H54 (cell line): ENCODE results near the gene OR14A16.

Experiments
- DNase-seq: peaks from one replicate; pipeline ENCODE4 v3.0.0; 2011; ENCODE audit warnings: low spot score, mixed read lengths; ENCODE audit not compliant: insufficient read length
- FAIRE-seq: peaks from 3 replicates; lab custom pipeline; 2011; peaks lifted over from hg19 to GRCh38; lab: Jason Lieb, UNC
- POLR2A ChIP-seq: IDR thresholded peaks from 2 replicates; pipeline ENCODE4 v1.6.1; 2011; ENCODE audit warnings: low read depth, mild to moderate bottlenecking, low read length

OR14A16 gene, protein sequence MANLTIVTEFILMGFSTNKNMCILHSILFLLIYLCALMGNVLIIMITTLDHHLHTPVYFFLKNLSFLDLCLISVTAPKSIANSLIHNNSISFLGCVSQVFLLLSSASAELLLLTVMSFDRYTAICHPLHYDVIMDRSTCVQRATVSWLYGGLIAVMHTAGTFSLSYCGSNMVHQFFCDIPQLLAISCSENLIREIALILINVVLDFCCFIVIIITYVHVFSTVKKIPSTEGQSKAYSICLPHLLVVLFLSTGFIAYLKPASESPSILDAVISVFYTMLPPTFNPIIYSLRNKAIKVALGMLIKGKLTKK

DNA sequence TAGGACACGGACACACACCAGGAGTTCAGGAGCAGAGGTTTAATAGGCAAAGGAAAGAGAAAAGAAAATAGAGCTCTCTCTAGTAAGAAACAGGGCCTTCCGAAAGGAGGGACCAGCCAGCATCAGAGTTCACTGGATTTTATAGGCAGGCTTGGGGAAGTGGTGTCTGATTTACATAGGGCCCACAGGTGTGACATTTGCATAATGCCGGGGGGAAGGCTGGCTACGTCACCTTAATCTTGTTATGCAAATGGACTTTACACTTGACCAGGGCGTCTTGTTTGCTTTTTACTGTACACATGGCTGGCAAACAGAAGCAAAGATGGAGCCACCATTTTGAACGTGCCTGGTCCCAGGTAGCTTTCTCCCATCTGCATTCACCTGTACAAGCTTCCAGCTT is at the start of gene OR14A16:
TSS of gene OR14A16 (minus strand) at position 97 of the 400 bp plus-strand sequence. CDS start 8,390 bp downstream, outside the sequence.
- TF ChIP-seq POLR2A: no peak
- FAIRE-seq (no peak), DNase-seq (no peak)

DNA sequence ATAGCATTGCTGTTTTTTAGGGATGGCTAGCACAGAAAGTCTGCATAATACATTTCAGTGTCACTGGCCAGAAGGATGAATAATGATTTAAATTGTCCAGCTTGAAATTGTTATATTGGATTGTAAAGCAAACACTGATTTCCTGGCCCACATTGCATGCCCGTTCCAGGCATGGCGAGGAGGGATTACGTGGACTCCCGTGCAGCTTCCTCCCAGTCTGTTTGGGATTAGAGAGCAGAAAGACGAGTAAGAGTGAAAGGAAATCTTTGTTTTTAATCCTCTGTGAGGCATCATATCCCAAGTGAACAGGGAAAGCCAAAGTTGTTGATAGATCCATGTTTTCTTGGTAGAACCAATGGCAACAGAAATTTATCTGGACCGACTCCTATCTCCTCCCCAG is 41.5 kb upstream of the OR14A16 start:
- no peak for DNase-seq
- FAIRE-seq: no peak
- no peak for TF ChIP-seq POLR2A

DNA sequence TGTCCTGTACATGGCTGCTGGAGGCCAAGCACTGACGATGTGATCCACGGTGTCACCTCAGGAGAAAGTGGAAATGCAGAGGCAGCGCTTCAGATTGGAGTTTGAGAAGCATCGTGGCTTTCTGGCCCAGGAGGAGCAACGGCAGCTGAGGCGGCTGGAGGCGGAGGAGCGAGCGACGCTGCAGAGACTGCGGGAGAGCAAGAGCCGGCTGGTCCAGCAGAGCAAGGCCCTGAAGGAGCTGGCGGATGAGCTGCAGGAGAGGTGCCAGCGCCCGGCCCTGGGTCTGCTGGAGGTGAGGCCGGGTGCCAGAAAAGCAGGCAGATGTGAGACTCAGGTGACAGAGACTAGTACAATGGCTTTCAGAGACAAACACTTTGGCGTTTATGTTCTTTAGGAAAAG is 40.7 kb upstream of the OR14A16 start:
- DNase-seq (no peak), FAIRE-seq (no peak)
- no peak for TF ChIP-seq POLR2A

DNA sequence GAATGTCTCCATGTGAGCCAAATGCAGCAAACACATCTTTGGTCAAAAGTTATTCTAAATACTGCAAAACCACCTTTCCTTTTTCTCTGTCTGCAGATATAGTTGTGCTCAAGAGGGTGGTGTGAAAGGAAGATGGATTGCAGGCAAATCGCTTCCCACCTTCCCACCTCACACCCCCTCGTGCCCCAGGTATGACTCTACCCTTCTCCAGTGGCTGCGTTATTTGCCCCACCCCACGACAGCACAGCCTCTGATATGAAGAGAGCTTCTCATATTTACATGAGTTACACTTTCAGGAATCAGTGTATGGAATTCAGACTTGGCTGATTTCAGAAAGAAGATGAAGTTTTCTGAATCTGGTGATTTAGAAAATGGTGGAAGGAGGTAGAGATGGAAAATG is 38.8 kb upstream of the OR14A16 start:
- no peak for FAIRE-seq
- no peak for TF ChIP-seq POLR2A
- DNase-seq: no peak

DNA sequence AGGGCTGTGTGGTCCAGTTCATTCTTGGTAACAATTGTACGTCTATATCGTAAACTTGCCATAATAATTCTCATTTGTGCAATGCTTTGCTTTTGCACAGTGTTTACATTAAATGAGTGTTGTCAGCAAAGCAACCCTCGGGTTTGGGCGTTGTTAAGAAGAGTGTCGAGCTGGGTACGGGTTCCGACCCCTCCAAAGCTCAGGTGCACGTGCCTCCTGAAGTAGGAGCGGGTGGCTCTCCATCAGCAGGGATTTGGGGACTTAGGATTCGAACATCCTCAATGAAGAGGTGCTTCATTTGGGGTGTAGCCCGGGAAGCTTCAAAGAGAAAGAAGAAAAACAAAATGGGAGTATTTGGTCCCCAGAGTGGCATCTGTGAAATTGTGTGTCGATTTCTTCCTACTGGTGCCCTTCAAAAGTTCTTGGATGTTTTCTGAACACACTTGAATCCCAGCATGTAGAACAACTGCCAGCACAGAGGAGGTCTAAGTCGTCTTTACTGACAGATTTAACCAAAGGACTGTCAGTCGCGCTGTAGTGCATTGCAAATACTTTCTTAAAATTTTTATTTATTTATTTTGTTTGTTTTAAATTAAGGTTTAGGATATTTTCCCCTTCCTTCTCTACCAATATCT is 34.2 kb upstream of the OR14A16 start:
- TF ChIP-seq POLR2A: no peak
- FAIRE-seq: no peak
- no peak for DNase-seq

DNA sequence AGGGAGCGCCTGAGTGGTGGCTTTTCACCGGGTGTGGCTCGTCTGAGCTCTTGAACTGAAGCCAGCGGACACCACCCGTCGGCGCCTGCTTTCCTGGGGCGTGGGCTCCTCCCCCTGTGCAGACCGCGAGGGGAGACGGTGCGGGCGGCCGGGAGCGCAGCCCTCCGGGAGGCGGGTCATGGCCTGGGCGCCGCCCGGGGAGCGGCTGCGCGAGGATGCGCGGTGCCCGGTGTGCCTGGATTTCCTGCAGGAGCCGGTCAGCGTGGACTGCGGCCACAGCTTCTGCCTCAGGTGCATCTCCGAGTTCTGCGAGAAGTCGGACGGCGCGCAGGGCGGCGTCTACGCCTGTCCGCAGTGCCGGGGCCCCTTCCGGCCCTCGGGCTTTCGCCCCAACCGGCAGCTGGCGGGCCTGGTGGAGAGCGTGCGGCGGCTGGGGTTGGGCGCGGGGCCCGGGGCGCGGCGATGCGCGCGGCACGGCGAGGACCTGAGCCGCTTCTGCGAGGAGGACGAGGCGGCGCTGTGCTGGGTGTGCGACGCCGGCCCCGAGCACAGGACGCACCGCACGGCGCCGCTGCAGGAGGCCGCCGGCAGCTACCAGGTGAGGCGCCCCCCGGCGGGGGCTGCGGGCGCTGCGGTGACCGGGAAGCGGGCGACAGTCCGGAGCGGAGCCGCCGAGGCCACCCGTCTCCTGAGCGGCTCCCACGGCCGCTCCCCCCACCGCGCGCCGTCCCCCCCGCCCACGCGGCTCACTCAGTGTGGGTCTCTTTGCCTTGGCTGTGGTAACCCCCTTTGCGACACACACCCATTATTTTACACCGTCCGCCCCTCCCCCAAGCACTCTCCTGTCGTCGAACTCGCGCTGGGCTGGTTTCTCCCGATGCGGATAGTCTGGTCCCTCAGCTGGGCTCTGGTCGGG is 33.4 kb upstream of the OR14A16 start, which contains the start of gene TRIM58:
TSS of gene TRIM58 (plus strand) at position 119 of the 916 bp plus-strand sequence. CDS start at position 179, 60 bp downstream.
- no peak for TF ChIP-seq POLR2A
- FAIRE-seq: no peak
- DNase-seq: no peak

DNA sequence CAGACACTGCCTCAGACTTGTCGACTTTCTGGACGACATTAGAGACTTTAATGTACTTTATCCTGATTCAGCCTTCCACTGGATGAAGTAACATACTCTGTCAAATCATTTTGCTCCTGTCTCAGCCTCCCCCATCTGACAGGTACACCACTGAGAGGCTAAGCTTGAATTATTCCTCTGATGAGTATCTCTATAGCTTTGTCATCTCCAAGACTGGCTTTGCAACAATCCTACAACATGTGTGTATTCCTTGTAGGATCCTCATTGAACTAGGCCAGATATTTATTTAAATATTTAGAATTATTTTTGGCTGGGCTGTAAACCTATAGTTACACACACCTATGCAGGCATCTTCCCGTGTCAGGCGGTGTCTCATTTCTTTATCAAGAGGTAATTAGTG is 32.0 kb upstream of the OR14A16 start:
- no peak for FAIRE-seq

DNA sequence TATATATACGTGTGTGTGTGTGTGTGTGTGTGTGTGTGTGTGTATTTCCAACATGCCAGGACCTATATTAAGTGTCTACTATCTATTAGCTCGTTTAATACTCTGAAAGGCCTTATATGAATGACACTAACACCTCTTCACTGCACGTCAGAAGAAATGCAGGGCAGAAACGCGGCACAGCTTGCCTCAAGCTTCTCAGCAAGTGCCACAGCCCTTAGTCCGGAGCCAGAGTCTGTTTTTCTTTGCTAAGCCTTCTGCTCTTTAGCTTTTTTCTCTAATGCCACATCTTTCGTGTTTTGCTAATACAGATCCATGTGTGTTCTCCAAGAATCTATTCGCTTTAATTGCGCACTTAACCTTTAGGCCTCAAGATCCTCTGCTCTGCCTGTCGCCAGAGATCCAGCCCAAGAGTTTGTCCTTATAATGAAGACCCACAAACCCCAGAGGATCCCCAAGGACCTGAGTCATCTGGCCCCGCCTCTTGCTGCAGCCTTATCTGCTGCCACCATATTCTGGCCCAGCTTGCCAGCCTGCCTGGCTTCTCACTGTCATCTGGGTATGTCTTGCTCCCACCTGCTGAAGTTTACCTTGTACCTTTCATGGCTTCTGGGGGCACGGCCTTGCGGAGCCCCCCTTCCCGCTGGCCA is 31.1 kb upstream of the OR14A16 start:
- DNase-seq (no peak), FAIRE-seq (no peak)
- no peak for TF ChIP-seq POLR2A

More for the DNA sequence above, 32.0 kb upstream of the OR14A16 start:
- DNase-seq: no peak
- TF ChIP-seq POLR2A: no peak

DNA sequence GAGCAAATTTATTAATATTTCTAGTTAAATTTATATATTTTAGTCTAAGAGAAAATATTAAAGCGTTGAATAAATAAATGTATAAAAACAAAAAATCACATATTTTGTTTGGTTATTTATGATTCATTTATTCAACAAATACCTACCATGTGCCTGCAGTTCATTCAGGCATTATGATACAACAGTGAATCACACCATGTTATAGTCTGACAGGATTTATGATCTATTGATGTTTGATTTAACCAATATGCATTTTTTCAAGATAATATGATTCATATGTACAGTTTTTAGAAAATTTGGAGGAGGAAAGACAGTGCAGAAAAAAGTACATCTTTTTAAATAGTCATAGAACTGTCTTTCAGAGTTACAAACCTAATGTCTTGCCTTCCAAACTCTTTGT is 25.7 kb upstream of the OR14A16 start:
- TF ChIP-seq POLR2A: no peak
- FAIRE-seq: no peak
- no peak for DNase-seq

DNA sequence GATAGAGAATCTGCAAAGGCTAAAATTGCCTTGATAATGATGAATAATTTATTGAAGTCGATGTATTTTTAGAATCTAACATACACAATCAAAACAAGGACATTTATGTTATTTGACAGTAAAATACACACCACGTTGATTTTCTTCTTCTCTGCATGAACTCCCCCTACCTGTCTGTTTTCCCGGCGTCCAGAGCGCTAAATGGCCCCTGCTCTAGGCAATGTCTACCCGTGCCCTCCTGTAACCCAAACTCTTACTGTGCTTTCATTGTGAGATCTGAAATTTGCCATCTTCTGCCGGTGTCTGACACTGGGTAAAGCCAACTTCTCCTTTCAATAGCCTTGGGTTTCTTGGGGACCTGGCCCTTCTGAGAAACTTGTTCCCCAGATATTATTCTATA is 24.4 kb upstream of the OR14A16 start:
- no peak for TF ChIP-seq POLR2A
- FAIRE-seq: no peak
- no peak for DNase-seq

DNA sequence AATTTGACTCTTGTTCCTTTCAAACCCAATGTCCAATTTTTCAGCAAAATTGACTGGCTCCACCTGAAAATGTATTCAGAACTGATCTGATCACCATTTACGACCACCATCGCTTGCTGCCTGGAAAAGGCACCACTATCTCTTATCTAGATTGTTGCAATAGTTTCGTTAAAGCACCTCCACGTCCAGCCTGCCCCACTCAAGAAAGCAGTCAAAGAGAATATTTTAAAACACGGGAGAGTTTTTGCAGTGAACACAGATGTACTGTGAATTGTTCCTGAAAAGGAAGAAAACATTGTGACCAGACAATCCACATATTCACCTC is 21.7 kb upstream of the OR14A16 start:
- no peak for DNase-seq
- no peak for TF ChIP-seq POLR2A
- no peak for FAIRE-seq

DNA sequence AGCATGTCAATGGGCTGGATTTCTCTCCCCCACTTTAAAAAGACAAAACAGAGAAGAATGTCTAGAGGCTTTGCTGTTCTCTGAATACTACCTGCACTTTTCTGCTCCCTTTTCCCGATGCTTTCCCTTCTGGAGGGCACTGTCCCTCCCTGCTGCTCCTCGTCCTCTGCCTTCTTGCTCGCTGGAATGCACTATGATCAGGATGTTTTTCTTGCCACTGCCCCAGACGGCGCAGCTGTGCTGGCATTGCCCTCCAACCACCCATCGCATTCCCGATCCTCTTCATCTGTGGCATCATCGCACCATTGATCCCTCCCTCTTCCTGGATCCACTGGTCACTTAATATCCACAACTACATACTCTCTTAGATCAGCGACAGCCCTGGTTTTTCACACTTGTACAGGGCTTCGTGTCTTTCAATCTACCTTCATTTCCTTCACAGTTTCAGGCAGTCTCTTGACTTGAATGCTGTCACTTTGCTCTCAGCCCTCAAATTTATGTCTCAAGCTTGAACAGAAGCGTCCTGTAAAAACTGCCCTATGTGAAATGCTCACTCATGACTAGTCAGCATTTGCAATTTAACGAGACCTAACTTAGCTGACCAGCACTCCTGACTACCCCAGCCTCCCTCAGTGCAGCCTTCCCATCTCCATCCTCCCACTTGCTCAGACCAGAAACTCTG is 21.2 kb upstream of the OR14A16 start:
- no peak for TF ChIP-seq POLR2A
- DNase-seq (no peak), FAIRE-seq (no peak)

DNA sequence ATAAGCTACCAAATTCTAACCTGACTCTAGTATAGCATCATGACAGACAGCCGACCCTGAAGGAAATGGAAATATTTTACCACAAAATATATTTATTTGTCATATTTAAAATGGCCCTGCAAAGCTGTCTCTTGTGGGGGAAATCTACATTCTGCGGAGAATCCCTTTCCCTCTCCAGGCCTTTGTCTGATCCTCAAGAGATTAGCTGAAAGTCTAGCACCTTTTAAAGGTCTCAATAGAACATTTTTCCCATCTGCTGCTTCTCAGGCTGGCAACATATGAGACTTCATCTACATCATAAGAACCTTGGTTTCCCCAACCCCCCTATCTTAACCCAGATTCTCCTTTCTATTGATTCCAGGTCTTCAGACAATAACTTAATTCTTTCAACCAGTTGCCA is 19.5 kb upstream of the OR14A16 start:
- FAIRE-seq: no peak
- TF ChIP-seq POLR2A: no peak
- DNase-seq: no peak
